GM23338 (cell line): Measurements from ENCODE around the gene BCL7C. TPM values are rescaled to one million over a fixed set of nuclear protein-coding genes. Genes with fewer than 3 reads are reported as not detected.

ENCODE experiments used
- ATAC-seq: fragments of 200-7000 bp; cut with Tn5 transposase; 3 replicates; pipeline ENCODE4 v1.9.1; 2020
- DNase-seq: peaks from one replicate; pipeline ENCODE4 v3.0.0-alpha.2; 2015; ENCODE audit warnings: low spot score
- H2AFZ ChIP-seq: fragments of 200-600 bp; sonication (generic); 2 replicates; pipeline ENCODE4 v1.8.0; 2016; ENCODE audit warnings: antibody characterized with exemption, mild to moderate bottlenecking, moderate library complexity
- H3F3A ChIP-seq: fragments of 200-600 bp; sonication (generic); replicated peaks from 2 replicates; pipeline ENCODE4 v1.8.0; 2017; ENCODE audit warnings: antibody characterized with exemption, mixed run types, low read depth
- H3K27ac ChIP-seq: fragments of 200-600 bp; sonication (generic); 2 replicates; pipeline ENCODE4 v1.6.1; 2016; ENCODE audit warnings: low read depth
- H3K27me3 ChIP-seq: fragments of 200-600 bp; sonication (generic); 2 replicates; pipeline ENCODE4 v1.8.0; 2016; ENCODE audit warnings: mild to moderate bottlenecking, mixed run types, moderate library complexity; ENCODE audit not compliant: insufficient read depth
- H3K36me3 ChIP-seq: fragments of 200-600 bp; sonication (generic); 2 replicates; pipeline ENCODE4 v1.8.0; 2016; ENCODE audit warnings: mild to moderate bottlenecking; ENCODE audit not compliant: insufficient read depth
- H3K4me1 ChIP-seq: fragments of 200-600 bp; sonication (generic); 2 replicates; pipeline ENCODE4 v1.8.0; 2016; ENCODE audit warnings: mild to moderate bottlenecking, moderate library complexity; ENCODE audit not compliant: insufficient read depth
- H3K4me2 ChIP-seq: fragments of 200-600 bp; sonication (generic); 2 replicates; pipeline ENCODE4 v1.7.1; 2017; ENCODE audit warnings: mixed run types
- H3K4me3 ChIP-seq: fragments of 200-600 bp; sonication (generic); 2 replicates; pipeline ENCODE4 v1.6.1; 2016; ENCODE audit warnings: mixed run types
- H3K79me2 ChIP-seq: fragments of 200-600 bp; sonication (generic); replicated peaks from 2 replicates; pipeline ENCODE4 v1.8.0; 2017; ENCODE audit warnings: mild to moderate bottlenecking; ENCODE audit not compliant: insufficient read depth
- H3K9me2 ChIP-seq: fragments of 200-600 bp; sonication (generic); 2 replicates; pipeline ENCODE4 v1.8.0; 2017; ENCODE audit not compliant: insufficient read depth
- H4K20me1 ChIP-seq: fragments of 200-600 bp; sonication (generic); replicated peaks from 2 replicates; pipeline ENCODE4 v1.8.0; 2017; ENCODE audit warnings: mild to moderate bottlenecking; ENCODE audit not compliant: insufficient read depth
- H3K27ac Mint-ChIP-seq: 2 replicates; pipeline ENCODE4 v1.8.0; 2020; ENCODE audit warnings: inconsistent platforms, mild to moderate bottlenecking, moderate library complexity, mixed read lengths
- H3K27me3 Mint-ChIP-seq: 3 replicates; pipeline ENCODE4 v1.8.0; 2022; ENCODE audit warnings: low read depth, mild to moderate bottlenecking, moderate library complexity, mixed read lengths, inconsistent platforms; ENCODE audit not compliant: insufficient read depth, poor library complexity
- H3K36me3 Mint-ChIP-seq: 3 replicates; pipeline ENCODE4 v1.8.0; 2021; ENCODE audit warnings: low read depth, mild to moderate bottlenecking, inconsistent platforms, moderate library complexity, mixed read lengths
- H3K4me1 Mint-ChIP-seq: 3 replicates; pipeline ENCODE4 v1.8.0; 2020; ENCODE audit warnings: mild to moderate bottlenecking, inconsistent platforms, mixed read lengths
- H3K4me3 Mint-ChIP-seq: 3 replicates; pipeline ENCODE4 v1.8.0; 2021; ENCODE audit warnings: moderate library complexity, mild to moderate bottlenecking, inconsistent platforms, mixed read lengths
- H3K9me3 Mint-ChIP-seq: 3 replicates; pipeline ENCODE4 v1.8.0; 2020; ENCODE audit warnings: moderate library complexity, mild to moderate bottlenecking, inconsistent platforms, mixed read lengths
- CREB1 ChIP-seq: fragments of 250-450 bp; sonication (Bioruptor Pico); IDR thresholded peaks from 2 replicates; pipeline ENCODE4 v1.5.0; 2020; ENCODE audit warnings: low read depth, mild to moderate bottlenecking, moderate library complexity
- CTCF ChIP-seq, 2 experiments: fragments of 200-600 bp in 1 of 2; sonication (generic) in 1 of 2; conservative IDR thresholded peaks; 2 replicates each; pipeline versions ENCODE4 v1.5.1 to v1.6.1; 2016 to 2017; ENCODE audit warnings: antibody characterized with exemption in 2 of 2, low read depth in 2 of 2, mild to moderate bottlenecking in 2 of 2, moderate library complexity in 1 of 2
- ETS1 ChIP-seq: IDR thresholded peaks from 2 replicates; pipeline ENCODE4 v1.6.1; 2016; ENCODE audit warnings: antibody characterized with exemption
- EZH2 ChIP-seq: fragments of 200-600 bp; sonication (generic); IDR thresholded peaks from one replicate; pipeline ENCODE4 v1.8.0; 2017; ENCODE audit warnings: antibody characterized with exemption, mild to moderate bottlenecking, low read depth; ENCODE audit not compliant: unreplicated experiment
- JUNB ChIP-seq: IDR thresholded peaks from one replicate; pipeline ENCODE4 v1.6.1; 2016; ENCODE audit warnings: antibody characterized with exemption; ENCODE audit not compliant: unreplicated experiment
- NANOG ChIP-seq: IDR thresholded peaks from 2 replicates; pipeline ENCODE4 v1.6.1; 2016; ENCODE audit warnings: antibody characterized with exemption, borderline replicate concordance
- POLR2AphosphoS5 ChIP-seq: IDR thresholded peaks from 2 replicates; pipeline ENCODE4 v1.6.1; 2016; ENCODE audit warnings: antibody characterized with exemption, low read depth
- REST ChIP-seq: IDR thresholded peaks from one replicate; pipeline ENCODE4 v1.6.1; 2018; ENCODE audit warnings: antibody characterized with exemption; ENCODE audit not compliant: unreplicated experiment
- STAT1 ChIP-seq: IDR thresholded peaks from one replicate; pipeline ENCODE4 v1.6.1; 2016; ENCODE audit warnings: antibody characterized with exemption; ENCODE audit not compliant: unreplicated experiment
- ZNF331 ChIP-seq: fragments of 250-450 bp; sonication (Bioruptor Pico); IDR thresholded peaks from 2 replicates; pipeline ENCODE4 v1.5.0; 2020; ENCODE audit warnings: low read depth, mild to moderate bottlenecking, moderate library complexity
- polyA plus RNA-seq: library from polyadenylated mRNA; unstranded; fragments of >200 nt; fragmentation: Nextera tagmentation; extraction: Ambion mirVana; gene quantifications from 2 replicates; pipeline ENCODE4 v1.2.1, GENCODE V29; 2016
- total RNA-seq: library from RNA; depleted of rRNA; stranded (reverse); fragments of >200 nt; shearing (Covaris generic); gene quantifications from 2 replicates; pipeline ENCODE4 v1.2.3, GENCODE V29; 2014

BCL7C gene
- total and polyA plus RNA-seq, 2 experiments from 2014 or later: 17.5 to 22.1 TPM

- no peak for TF ChIP-seq POLR2AphosphoS5
- no peak for TF ChIP-seq STAT1
- no peak for TF ChIP-seq JUNB
- no peak for TF ChIP-seq CREB1 (CRISPR knock-in tag)
- TF ChIP-seq NANOG: no peak
Measured at GRCh38 chr16:30889721-30890120, 4.2 kb downstream of the BCL7C start (continued).

GRCh38 chr16:30888856-30889499 lies 4.9 kb downstream of the BCL7C start:
- DNase-seq (no peak), ATAC-seq (no peak)
- H3K4me1 ChIP-seq: peaks cover 6% of the 10 kb centered on the region; the same call in 1 of the 2 replicates
- H3K27me3 Mint-ChIP-seq: peaks cover 4% of the 10 kb centered on the region
- no peak overlapping the region for H3K27ac Mint-ChIP-seq
- H3K36me3 Mint-ChIP-seq: peaks cover 24% of the 10 kb centered on the region
- H3K9me3 Mint-ChIP-seq: no peaks in the 10 kb centered on the region
- H3K4me2 ChIP-seq: no peak overlapping the region
- no peak overlapping the region for H2AFZ ChIP-seq
- TF ChIP-seq CREB1 (CRISPR knock-in tag) (no peak), ETS1 (no peak), STAT1 (no peak), CTCF (conservative IDR thresholded peaks at IDR 0.05; ENCODE audit: low read depth in 2 of 2) (no peak)
- no peak overlapping the region for H3K4me3 ChIP-seq
- H3K9me2 ChIP-seq: no peaks in the 10 kb centered on the region
- H3K36me3 ChIP-seq: no peaks in the 10 kb centered on the region
- H3K27ac ChIP-seq: no peak overlapping the region
- no peaks in the 10 kb centered on the region for H3K79me2 ChIP-seq
- H3K27me3 ChIP-seq: no peaks in the 10 kb centered on the region
- H3K4me1 Mint-ChIP-seq: peaks cover 9% of the 10 kb centered on the region
- no peaks in the 10 kb centered on the region for H3F3A ChIP-seq
- H4K20me1 ChIP-seq: no peaks in the 10 kb centered on the region; the same call in 1 of the 2 replicates
- H3K4me3 Mint-ChIP-seq: no peak overlapping the region

- Mint-ChIP-seq H3K4me1 (peaks cover 6% of the 10 kb centered on the region), H3K27ac (no peak overlapping the region), H3K4me3 (no peak overlapping the region), H3K27me3 (peaks cover 7% of the 10 kb centered on the region), H3K36me3 (peaks cover 27% of the 10 kb centered on the region), H3K9me3 (no peaks in the 10 kb centered on the region)
- no peaks in the 10 kb centered on the region for H3K79me2 ChIP-seq
- H3K27me3 ChIP-seq: no peaks in the 10 kb centered on the region
- no peaks in the 10 kb centered on the region for H3F3A ChIP-seq
- no peak for DNase-seq
- H3K4me1 ChIP-seq: peaks cover 1% of the 10 kb centered on the region; the same call in 1 of the 2 replicates
- no peak overlapping the region for H3K4me3 ChIP-seq
- H4K20me1 ChIP-seq: no peaks in the 10 kb centered on the region; the same call in 1 of the 2 replicates
- no peak overlapping the region for H3K27ac ChIP-seq
- H3K9me2 ChIP-seq: no peaks in the 10 kb centered on the region
- ATAC-seq: no peak
- no peak overlapping the region for H2AFZ ChIP-seq
- H3K36me3 ChIP-seq: no peaks in the 10 kb centered on the region
- no peak overlapping the region for H3K4me2 ChIP-seq
- no peak for TF ChIP-seq ETS1
- TF ChIP-seq NANOG: no peak
- TF ChIP-seq STAT1: no peak
- no peak for TF ChIP-seq EZH2
- TF ChIP-seq REST: no peak
- TF ChIP-seq ZNF331: no peak
Measured at GRCh38 chr16:30887927-30888326, 6.0 kb downstream of the BCL7C start.
